GM20000 (cell line): Measurements from ENCODE around the gene RBBP8NL.

Experiments
- DNase-seq: peaks from one replicate; pipeline ENCODE4 v3.0.0; 2012; ENCODE audit warnings: low spot score
- CTCF ChIP-seq: IDR thresholded peaks from 2 replicates; pipeline ENCODE4 v1.5.1; 2012; ENCODE audit warnings: mild to moderate bottlenecking, control low read depth; ENCODE audit errors: extremely low read depth, missing control alignments

RBBP8NL gene

GRCh38 chr20:62427172-62428001, at the start of gene RBBP8NL:
Gene RBBP8NL (minus strand): TSS chr20:62427539. CDS start chr20:62419647, 7,892 bp downstream.
- no peak for DNase-seq
- no peak for TF ChIP-seq CTCF

GRCh38 chr20:62476056-62476838, 48.9 kb upstream of the RBBP8NL start:
- no peak for DNase-seq
- TF ChIP-seq CTCF, result no peak

GRCh38 chr20:62475772-62476055, 48.4 kb upstream of the RBBP8NL start, which contains the start of gene GATA5:
Gene GATA5 (minus strand): TSS chr20:62475995. CDS start chr20:62475521, 474 bp downstream.
- no peak for TF ChIP-seq CTCF
- no peak for DNase-seq

GRCh38 chr20:62475027-62475771, 47.9 kb upstream of the RBBP8NL start:
- no peak for TF ChIP-seq CTCF
- no peak for DNase-seq

- no peak for DNase-seq
- TF ChIP-seq CTCF, result no peak
These were observed 47.3 kb upstream of the RBBP8NL start for GRCh38 chr20:62474604-62475026.

- DNase-seq, result no peak
- no peak for TF ChIP-seq CTCF
These were observed 46.6 kb upstream of the RBBP8NL start for GRCh38 chr20:62473717-62474603.
